IPS-11a (cell line): Measurements from ENCODE around the gene ZNF423.

Source experiments
- H3K4me3 ChIP-seq: one replicate; pipeline ENCODE4 v1.5.1; 2013; ENCODE audit warnings: low read depth, low read length, control low read depth

ZNF423 gene

DNA sequence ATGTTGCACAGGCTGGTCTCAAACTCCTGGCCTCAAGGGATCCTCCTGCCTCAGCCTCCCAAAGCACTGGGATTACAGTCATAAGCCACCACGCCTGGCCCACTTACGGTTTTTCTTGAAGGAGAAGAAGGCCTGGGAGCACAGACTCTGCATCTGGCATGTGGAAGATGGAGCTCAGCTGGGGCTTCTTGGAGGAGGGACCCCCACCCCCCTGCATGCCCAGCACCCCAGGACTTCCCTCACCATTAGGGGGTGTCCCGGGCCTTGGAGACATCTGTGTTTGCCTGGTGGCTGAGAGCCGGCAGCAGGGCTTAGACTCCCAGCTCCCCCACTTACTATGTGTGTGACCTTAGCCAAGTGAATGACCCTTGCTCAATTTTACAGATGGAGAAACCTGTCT is 204.7 kb downstream of the ZNF423 start:
- H3K4me3 ChIP-seq: no peak overlapping the region

DNA sequence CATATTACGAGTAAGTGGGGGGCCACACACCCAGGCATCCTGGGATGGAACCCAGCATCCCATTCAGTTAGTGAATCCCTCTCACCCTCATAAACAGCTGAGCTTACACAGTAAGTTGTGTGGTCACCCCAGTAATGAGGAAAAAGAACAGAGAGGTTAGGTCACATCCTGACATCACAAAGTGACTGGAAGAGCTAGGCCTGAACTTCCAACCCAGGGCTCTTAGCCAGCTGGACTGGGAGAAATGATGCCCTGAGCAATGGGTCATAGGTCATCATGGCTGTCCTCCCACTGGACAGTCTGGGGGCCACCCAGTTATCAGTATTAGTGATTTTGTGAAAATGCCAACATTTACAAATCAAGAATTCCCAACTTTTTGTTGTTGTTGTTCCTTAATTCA is 205.3 kb downstream of the ZNF423 start:
- no peak overlapping the region for H3K4me3 ChIP-seq

DNA sequence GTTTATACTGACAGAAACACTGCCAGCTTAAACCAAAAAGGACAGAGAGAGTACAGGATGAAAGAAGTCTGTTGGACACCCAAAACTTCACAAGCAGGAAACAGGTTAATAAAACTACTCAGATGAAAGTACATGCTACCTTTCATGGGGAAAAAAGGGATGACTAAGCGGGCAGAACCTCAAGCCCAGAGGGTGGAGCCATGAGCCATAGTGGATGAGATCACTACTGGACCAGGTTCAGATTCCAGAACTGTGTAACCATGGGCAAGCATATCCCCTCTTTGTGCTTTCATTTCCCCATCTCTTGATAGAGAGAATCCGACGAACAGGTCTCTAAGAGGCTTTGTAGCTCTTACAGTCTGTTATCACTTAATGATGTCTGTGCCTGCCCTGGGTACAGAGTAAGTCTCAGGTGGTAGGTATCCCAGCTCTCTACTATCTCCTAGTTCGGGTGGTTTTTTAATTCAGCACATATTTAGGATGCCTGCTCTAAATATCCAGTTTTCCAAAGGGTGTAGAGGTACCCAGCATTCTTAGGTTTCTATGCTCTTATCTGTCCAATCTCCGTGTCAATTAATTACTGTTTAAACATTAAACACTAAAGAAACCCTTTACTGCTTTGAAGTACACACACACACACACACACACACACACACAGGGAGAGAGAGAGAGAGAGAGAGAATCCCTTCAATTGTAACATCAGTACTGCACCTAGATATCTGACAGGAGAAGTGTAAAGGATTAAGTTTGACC is 206.7 kb downstream of the ZNF423 start:
- H3K4me3 ChIP-seq: no peak overlapping the region

DNA sequence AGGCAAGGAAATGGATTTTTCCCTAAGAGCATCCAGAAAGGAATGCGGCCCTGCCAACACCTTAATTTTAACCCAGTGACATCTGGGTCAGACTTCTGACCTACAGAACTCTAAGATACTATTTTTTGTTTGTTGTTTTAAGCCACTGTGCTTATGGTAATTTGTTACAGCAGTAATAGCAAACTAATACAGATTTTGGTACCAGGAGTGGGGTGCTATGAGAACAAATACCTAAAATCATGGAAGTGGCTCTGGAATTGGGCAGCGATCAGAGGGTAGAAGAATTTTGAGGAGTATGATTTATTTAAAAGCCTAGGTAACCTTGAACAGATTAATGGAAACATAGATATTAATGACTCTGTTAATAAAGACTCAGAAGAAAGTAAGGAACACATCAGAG is 208.2 kb downstream of the ZNF423 start:
- H3K4me3 ChIP-seq: no peak overlapping the region

DNA sequence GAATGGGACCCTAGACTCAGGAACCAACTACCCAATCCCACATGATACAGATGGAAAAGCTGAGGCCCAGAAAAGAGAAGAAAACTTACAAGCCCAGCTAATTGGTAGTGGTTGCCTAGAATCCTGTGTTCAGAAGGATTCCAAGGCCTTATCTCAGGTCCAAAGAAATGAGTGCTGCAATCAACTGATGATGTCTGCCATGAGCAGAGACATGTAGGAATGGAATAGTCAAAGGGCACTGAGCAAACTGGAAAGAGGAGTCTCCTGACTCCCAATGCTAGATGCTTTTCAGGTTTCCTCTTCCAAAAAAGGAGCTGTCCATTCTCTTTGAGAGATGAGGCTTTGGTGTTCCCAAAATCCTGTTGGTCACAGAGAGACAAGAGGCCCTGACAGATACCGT is 210.6 kb downstream of the ZNF423 start:
- no peak overlapping the region for H3K4me3 ChIP-seq

DNA sequence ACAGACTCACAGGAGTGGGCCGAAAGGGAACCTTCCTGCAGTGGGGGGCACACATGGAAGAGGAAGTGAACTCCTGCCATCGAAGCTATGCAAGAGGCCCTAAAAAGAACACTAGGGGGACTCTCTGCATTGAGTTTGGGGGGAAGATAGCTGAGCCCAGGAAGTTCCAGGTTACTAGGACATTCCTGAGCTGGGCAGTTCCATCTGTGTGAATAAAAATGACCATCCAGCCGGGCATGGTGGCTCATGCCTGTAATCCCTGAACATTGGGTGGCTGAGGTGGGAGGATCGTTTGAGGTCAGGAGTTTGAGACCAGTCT is 211.8 kb downstream of the ZNF423 start:
- H3K4me3 ChIP-seq: no peak overlapping the region

DNA sequence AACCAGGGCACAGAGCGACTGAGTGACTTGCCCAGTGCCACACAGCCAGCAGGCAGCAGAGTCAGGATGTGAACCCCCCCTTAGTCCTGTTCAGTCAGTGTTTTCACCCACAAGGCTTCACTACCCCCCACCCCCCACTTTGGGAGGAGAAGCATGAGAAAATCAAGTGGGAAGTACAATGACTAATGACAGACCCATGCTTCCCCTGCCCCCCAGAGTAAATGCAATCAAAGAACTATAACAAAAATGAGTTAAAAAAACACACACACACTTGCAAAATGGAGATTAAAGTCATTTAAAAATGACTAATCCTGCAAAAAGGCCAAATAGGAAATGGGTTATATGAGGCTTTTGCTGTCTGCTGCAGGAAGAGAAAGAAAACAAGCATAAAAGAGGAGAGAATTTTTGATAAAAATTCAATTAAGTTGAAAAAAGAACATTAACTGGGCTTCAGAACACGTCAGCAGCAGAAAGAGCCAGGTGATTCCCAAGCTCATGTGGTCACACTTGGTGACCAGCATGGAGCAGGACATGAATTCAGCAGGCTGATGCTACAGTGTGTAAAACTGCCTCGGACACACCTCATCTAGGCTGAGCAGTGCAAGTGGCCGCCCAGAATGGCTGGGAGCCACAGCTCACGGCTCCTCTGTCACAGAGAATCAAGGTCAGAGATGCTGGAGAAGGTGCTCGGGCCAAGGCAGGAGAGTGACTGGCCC is 212.3 kb downstream of the ZNF423 start:
- H3K4me3 ChIP-seq: no peak overlapping the region

DNA sequence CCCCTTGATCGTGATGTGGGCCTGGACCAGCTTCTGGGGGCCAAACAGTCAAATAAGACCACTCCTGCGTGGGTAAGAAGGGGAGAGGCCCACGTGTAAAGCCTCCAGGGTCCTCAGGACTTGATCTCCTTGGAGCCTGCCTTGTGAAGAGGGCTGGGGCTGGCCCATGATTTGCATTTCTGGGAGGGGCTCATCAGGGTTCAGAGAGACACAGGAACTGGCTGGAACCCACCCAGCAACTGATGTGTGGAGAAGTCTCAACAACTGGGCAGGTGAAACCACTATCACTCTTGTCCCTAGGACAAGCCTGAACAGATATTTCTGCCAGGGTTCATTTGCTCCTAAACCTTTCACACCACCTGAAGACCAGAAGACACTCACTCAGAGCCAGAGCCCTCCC is 214.7 kb downstream of the ZNF423 start:
- no peak overlapping the region for H3K4me3 ChIP-seq

DNA sequence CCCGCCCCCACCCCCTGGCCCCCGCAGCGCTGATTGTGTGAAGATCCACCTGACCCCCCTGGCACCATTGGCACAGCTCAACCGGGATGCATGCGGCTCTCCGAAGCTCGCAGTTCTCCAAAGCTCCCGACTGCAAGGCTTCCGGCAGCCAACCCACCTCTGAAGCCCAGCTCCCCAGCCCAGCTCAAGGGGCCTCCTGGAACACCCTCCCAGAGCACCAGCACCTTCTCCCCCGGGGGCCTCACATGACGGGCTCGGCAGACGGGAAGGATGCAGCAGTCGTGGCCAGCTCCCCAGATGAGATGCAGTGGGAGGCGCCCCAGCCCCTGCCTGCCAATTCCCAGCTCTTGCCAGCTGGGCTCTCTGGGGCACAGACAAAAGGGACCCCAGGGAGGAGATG is 215.3 kb downstream of the ZNF423 start:
- no peak overlapping the region for H3K4me3 ChIP-seq

DNA sequence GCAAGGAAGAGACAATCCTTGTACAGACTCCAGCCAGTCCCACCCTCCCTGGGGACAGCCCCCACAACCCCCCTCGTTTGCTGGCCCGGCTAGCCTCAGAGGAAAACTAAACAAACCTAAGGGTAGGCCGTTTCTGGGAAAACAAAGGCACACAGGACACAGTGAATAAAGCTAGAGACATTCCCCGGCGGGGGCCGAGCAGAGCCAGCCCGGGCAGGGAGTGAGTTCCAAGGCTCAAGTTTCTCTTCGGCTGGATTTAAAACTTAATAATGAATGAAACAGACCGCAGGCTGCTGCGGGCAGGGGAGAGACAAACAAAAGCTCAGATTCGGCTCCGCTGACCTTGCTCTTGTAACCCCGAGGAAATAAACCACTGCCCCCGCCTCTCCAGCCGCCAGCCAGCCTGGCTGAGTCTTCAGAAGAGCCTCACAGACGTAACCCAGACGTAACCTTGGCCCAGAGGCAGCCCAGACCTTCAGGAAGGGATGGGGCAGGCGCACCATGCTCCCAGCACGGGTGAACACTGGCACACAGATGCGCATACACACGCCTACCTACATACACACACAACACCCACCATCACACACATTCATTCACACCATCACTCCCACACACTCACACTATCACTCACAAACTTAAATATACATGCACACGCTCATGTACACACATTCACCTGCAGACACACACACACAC is 216.0 kb downstream of the ZNF423 start:
- no peak overlapping the region for H3K4me3 ChIP-seq

DNA sequence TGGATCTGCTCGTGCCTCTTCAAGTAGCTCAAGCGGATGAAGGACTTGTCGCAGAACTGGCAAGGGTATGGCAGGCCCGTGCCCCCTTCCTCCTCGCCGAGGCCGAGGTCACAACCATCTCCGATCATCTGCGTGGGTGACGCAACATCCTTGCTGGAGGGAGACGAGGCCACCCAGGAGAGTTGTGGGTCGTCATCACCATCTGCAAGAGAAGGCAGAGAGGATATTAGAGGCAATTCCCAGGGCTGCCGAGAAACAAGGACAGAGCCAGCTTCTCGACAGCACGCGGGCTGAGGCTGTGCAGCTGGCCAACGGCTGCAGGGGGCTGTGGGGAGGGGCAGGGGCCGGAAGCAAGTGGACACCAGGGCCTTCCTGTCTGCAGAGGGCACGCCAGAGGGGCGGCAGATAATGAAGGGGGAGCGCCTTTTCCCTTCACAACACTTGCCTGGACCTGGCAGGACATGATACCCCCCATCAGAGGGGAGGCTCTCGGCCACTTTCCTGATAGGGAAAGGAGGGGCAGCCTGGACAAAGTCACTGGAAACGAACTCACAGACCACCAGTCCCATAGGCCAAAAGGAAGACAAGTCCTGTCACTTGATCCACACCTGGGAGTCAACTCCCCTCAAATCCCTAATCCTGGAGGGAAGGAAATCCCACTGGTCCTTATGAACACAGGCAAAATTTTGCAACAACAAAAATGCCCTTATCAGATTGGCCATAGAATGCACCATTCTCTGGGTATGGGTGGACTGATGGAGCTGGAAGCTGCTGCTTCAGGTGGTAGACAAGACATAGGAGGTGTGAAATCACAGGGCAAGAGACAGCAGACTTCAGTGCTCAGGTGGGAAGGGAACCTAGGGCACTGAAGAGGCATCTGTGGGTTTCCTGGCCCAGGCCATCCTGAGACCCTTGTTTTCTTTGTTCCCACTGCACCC is 217.0 kb downstream of the ZNF423 start:
- H3K4me3 ChIP-seq: no peak overlapping the region

DNA sequence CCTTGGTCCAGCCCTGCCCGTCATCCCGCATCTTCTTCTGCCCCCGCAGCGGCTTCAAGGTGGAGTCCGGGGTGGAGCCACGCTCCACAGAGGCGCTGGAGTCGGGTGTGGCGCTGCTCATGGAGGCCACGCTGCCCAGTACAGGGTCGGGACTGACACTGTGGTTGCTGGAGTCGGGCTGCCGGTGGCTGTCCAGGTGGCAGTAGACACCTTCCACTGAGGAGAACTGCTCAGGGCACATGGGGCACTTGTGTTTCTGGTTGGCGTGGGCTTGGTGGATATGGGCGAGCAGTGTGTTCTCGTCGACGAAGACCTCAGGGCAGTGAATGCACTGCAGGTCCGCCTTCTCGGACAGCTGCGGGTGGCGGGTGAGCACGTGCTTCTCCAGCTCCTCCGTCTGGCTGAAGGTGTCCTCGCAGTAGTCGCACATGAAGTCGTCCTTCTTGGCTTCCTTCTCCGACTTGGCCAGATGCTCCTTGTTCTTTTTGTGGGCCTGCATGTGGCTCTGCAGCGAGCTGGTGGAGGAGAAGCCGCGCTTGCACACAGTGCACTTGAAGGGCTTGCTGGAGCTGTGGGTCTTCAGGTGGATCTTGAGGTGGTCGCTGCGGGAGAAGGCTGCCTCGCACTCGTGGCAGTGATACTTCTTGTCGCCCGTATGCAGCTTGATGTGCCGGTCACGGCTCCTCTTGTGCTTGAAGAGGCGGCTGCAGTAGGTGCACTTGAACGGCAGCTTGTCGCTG is 217.8 kb downstream of the ZNF423 start:
- no peak overlapping the region for H3K4me3 ChIP-seq

DNA sequence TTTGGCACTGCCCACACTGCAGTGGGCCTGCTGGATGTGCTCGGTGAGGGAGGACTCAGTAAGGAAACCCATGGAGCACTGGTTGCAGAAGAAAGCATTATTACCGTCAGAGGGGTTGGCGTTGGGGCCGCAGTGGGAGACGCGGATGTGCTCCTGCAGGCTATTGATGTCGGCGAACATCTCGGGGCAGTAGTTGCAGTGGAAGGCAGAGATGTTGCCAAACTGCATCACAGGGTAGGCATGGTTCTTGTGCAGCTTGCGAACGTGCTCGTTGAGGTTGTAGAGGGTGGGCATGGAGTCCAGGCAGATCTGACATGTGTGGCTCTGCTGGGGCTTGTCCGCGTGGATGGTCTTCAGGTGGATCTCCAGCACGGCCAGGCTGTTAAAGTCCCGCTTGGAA is 218.4 kb downstream of the ZNF423 start:
- H3K4me3 ChIP-seq: no peak overlapping the region

DNA sequence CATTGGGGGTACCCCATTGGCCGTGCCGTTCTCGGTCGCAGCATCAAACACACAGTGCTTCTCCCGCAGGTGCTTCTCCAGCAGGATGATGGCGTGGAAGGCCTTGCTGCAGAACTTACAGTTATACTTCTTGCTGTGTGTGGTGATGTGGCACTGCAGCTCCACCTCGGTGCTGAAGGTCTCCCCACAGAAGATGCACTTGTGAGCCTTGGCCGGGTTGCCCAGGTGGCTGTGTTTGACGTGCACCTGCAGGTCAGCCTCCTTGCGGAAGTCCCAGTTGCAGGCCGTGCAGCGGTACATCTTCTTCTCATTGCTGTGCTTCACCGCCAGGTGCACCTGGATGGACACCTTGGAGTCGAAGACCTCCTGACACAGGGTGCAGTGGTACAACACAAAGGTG is 219.3 kb downstream of the ZNF423 start:
- H3K4me3 ChIP-seq: no peak overlapping the region

DNA sequence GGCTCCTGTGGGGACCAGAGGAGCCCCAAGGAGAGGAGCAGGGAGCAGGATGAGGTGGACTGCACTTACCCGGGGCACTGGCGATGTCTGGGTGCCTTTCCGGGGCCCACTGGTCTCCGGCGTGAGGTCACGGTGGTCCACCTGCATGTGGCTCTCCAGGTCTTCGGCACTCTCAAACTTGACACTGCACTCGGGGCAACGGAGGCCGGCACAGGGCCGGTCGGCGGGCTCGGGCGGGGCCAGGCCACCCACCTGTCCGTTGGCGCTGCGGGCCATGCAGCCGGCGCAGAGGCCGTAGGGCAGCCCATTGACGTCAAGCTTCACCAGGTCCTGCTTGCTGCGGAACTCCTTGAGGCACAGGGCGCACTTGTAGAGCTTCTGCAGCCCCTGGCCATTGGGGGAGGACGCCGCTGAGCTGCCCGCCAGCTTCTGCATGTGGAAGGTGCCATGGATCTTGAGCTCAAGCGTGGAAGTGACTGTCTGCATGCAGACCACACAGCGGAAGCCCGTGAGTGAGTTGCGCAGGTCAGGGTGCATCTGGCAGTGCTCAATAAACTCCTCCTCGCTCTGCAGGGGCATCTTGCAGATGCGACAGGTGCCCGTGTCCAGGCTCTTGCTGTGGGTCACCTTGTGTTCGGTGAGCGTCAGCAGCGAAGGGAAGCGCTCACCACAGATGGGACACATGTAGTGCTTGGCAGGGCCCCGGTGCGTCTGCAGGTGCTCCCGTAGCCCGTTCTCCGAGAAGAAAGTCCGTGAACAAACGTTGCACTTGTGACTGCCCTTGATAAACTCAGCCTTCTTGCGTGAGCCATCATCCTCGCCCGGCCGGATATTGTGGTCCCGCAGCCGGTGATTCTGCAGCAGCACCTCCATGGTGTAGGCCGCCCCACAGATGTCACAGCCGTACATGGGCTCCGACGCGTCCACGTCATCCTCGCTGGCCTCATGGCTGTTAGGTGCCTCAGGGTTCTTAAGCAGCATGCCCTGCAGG is 220.0 kb downstream of the ZNF423 start:
- H3K4me3 ChIP-seq: no peak overlapping the region

DNA sequence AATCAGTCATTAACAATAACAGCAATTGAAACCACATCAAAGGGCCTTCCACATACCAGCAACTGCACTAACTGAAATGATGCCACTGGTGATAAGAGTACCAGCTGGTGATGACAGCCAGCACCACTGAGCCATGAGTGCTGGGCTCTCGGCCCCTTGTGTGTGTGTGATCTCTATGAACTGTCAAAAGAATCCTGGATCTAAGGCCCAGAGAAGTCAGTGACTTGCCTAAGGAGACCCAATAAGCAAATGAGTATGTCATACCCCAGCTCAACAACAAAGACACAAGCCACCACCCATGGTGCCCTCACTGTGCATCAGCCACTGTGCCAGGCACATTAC is 220.9 kb downstream of the ZNF423 start:
- H3K4me3 ChIP-seq: no peak overlapping the region

DNA sequence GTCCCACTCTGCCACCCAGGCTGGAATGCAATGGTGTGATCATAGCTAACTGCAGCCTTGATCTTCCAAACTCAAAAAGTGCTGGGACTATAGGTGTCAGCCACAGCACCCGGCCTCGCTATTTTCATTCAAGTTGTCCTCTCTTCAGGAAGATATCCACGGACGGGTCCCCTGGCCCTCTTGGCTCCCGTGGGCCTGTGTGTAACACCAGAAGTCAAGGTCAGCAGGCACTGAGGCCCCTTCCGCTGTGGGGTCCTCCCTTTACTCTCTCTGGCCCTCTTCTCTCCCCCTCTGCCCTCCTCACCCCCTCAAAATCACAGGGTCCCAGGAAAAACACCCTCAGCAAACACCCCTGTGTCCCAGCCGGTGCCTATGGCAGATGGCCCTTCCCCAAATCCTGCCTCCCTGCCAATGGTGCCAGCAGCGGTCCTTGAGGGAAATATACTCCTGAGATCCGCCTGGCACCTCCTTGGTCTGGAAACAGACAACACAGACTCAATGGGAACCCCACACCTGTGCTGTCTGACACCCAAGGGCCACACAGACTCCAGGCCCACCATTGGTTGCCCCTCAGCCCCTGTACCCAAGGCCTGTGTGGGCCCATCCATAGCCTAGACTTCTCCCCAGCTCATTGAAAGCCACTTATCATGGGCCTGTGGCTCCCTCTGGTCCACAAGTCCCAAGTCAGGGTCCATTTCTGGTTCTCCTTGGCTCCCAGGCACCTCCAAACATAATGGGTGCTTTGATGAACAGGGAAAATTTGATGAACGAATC is 221.5 kb downstream of the ZNF423 start:
- no peak overlapping the region for H3K4me3 ChIP-seq

DNA sequence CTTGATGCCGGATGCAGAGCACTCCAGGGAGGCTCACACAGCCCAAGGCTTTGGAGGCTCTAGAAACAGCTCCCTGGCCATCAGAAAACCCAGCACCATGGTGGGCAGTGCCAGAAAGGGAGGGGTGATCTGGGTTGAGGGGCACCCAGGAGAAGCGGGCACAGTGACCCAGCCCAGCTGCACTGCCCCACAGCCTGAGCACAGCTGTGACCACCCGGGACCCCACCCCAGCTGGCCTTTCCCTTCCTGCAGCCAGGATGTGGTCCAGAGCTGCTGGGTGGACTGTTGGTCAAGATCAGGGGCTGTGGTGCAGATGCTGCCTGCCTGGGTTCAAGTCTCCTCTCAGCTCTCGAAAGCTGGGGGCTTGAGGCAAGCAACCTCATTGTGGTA is 223.1 kb downstream of the ZNF423 start:
- H3K4me3 ChIP-seq: no peak overlapping the region
